Naive thymus-derived CD4-positive, alpha-beta T cell (primary cell): Measurements from ENCODE around the gene GAN. TPM values are rescaled to one million over a fixed set of nuclear protein-coding genes. Genes with fewer than 3 reads are reported as not detected.

Experiments used
- ATAC-seq: fragments of 150-1000 bp; cut with Tn5 transposase; 2 replicates; pipeline ENCODE4 v1.10.0; 2021; ENCODE audit warnings: mild to moderate bottlenecking, moderate library complexity
- CTCF ChIA-PET: fragments of 350-600 bp; sonication (Branson Sonifier 250); formaldehyde crosslinking; loops from one replicate; lab custom pipeline; 2021; ENCODE audit warnings: antibody characterized with exemption; lab: Charles Lee
- POLR2A ChIA-PET: fragments of 350-600 bp; sonication (Branson Sonifier 250); formaldehyde crosslinking; loops from one replicate; lab custom pipeline; 2021; ENCODE audit warnings: antibody characterized with exemption, inconsistent platforms; lab: Charles Lee
- DNase-seq, 9 donors: peaks; one replicate each; pipeline versions ENCODE4 v3.0.0 to v3.0.0-alpha.2; 2020 to 2022; ENCODE audit warnings: mixed read lengths in 1 of 9
- H3K27ac ChIP-seq: one replicate; pipeline ENCODE4 v1.7.0; 2013; ENCODE audit warnings: mild to moderate bottlenecking, low read depth, low read length, moderate library complexity
- H3K27me3 ChIP-seq, 2 donors: one replicate each; pipeline ENCODE4 v1.7.0; 2013; ENCODE audit warnings: low read length in 2 of 2, mild to moderate bottlenecking in 2 of 2, moderate library complexity in 2 of 2; ENCODE audit not compliant: control insufficient read depth in 2 of 2, insufficient read depth in 2 of 2
- H3K36me3 ChIP-seq, 3 experiments: 1 replicate in 2 of 3; 2 replicates in 1 of 3; pipeline ENCODE4 v1.7.0; 2013; ENCODE audit warnings: low read length in 3 of 3, mild to moderate bottlenecking in 3 of 3, moderate library complexity in 1 of 3; ENCODE audit not compliant: insufficient read depth in 3 of 3, control insufficient read depth in 2 of 3
- H3K4me1 ChIP-seq, 2 donors: one replicate each; pipeline ENCODE4 v1.7.0; 2013; ENCODE audit warnings: low read length in 2 of 2, mild to moderate bottlenecking in 2 of 2, moderate library complexity in 1 of 2; ENCODE audit not compliant: control insufficient read depth in 2 of 2, insufficient read depth in 2 of 2
- H3K4me3 ChIP-seq: 2 replicates; pipeline ENCODE4 v1.7.0; 2013; ENCODE audit warnings: mild to moderate bottlenecking, low read length
- H3K9me3 ChIP-seq, 3 experiments: 1 replicate in 2 of 3; 2 replicates in 1 of 3; pipeline ENCODE4 v1.7.0; 2013; ENCODE audit warnings: low read length in 3 of 3; ENCODE audit not compliant: control insufficient read depth in 2 of 3
- H3K27ac Mint-ChIP-seq, 9 donors: one replicate each; pipeline ENCODE4 v1.8.0; 2020 to 2022; ENCODE audit warnings: mixed read lengths in 9 of 9, mild to moderate bottlenecking in 8 of 9, moderate library complexity in 5 of 9, inconsistent platforms in 2 of 9
- H3K27me3 Mint-ChIP-seq, 5 donors: one replicate each; pipeline ENCODE4 v1.8.0; 2021 to 2022; ENCODE audit warnings: mixed read lengths in 5 of 5, mild to moderate bottlenecking in 1 of 5
- H3K36me3 Mint-ChIP-seq, 5 donors: one replicate each; pipeline ENCODE4 v1.8.0; 2020 to 2022; ENCODE audit warnings: mixed read lengths in 5 of 5, mild to moderate bottlenecking in 3 of 5, inconsistent platforms in 1 of 5
- H3K4me1 Mint-ChIP-seq, 7 donors: one replicate each; pipeline ENCODE4 v1.8.0; 2020 to 2022; ENCODE audit warnings: mixed read lengths in 7 of 7, mild to moderate bottlenecking in 3 of 7, inconsistent platforms in 1 of 7
- H3K4me3 Mint-ChIP-seq, 10 donors: one replicate each; pipeline ENCODE4 v1.8.0; 2020 to 2022; ENCODE audit warnings: mild to moderate bottlenecking in 10 of 10, mixed read lengths in 10 of 10, moderate library complexity in 6 of 10, inconsistent platforms in 2 of 10
- H3K9me3 Mint-ChIP-seq, 11 donors: one replicate each; pipeline ENCODE4 v1.8.0; 2020 to 2022; ENCODE audit warnings: mixed read lengths in 11 of 11, mild to moderate bottlenecking in 4 of 11, inconsistent platforms in 1 of 11, moderate library complexity in 1 of 11
- intact Hi-C, 2 donors: fragments of 100-400 bp; cut with micrococcal nuclease; formaldehyde crosslinking; loops; one replicate each; pipeline ENCODE4 v1.15.1; 2023
- polyA plus RNA-seq, 2 donors: library from polyadenylated mRNA; unstranded; fragments of 300-500 nt; fragmentation: Illumina TruSeq; gene quantifications; one replicate each; pipeline ENCODE4 v1.2.3, GENCODE V29; 2021
- total RNA-seq, 6 experiments: library from RNA in 5 of 6; stranded (reverse) in 5 of 6; gene quantifications; 1 replicate in 5 of 6; 2 replicates in 1 of 6; pipeline ENCODE4 v1.2.3 and lab custom pipeline; 2021 to 2026

The GAN gene
- total and polyA plus RNA-seq, 7 experiments from 2014 or later, result 2.3 to 11.3 (median 7.8) TPM

- ATAC-seq, result no peak
- Mint-ChIP-seq H3K4me1 (peaks cover 0 to 46% (median 27%) of the 10 kb centered on the region in 7 donors), H3K27ac (peak overlapping the region in 1 of 9 donors; percentile 4), H3K27me3 (no peaks in the 10 kb centered on the region), H3K9me3 (no peaks in the 10 kb centered on the region), H3K36me3 (peaks cover 0 to 28% (median 5%) of the 10 kb centered on the region in 5 donors), H3K4me3 (no peak overlapping the region)
- DNase-seq, result no peak
- ChIA-PET POLR2A (no interaction called here), CTCF (interaction anchor here (0.6 kb wide), 2 partner anchors 63 to 70 kb away, joined by 3 read pairs; no protein-coding TSS in a partner anchor)
- Histone ChIP-seq H3K36me3 (no peaks in the 10 kb centered on the region), H3K9me3 (no peaks in the 10 kb centered on the region), H3K27ac (no peak overlapping the region), H3K4me1 (no peaks in the 10 kb centered on the region), H3K27me3 (no peaks in the 10 kb centered on the region), H3K4me3 (no peak overlapping the region)
- intact Hi-C loops, result no loop called here
Measured at GRCh38 chr16:81324808-81325207, 10.0 kb downstream of the GAN start.

GRCh38 chr16:81327011-81327410 is 12.2 kb downstream of the GAN start:
- Mint-ChIP-seq H3K27ac (no peak overlapping the region), H3K36me3 (peaks cover 0 to 37% (median 15%) of the 10 kb centered on the region in 5 donors), H3K4me1 (peaks cover 0 to 31% (median 24%) of the 10 kb centered on the region in 7 donors), H3K27me3 (no peaks in the 10 kb centered on the region), H3K9me3 (no peaks in the 10 kb centered on the region), H3K4me3 (no peak overlapping the region)
- no peak overlapping the region for H3K4me3 ChIP-seq
- CTCF ChIA-PET, result no interaction called here
- H3K27ac ChIP-seq, result no peak overlapping the region
- H3K9me3 ChIP-seq, result no peaks in the 10 kb centered on the region
- ATAC-seq (no peak), DNase-seq (no peak)
- H3K4me1 ChIP-seq, result no peaks in the 10 kb centered on the region
- intact Hi-C loops, result no loop called here
- H3K27me3 ChIP-seq, result no peaks in the 10 kb centered on the region
- POLR2A ChIA-PET, result interaction anchor here (1.4 kb wide), 1 partner anchor 13 kb away, joined by 3 read pairs; the partner anchor contains the start of gene GAN
- H3K36me3 ChIP-seq, result no peaks in the 10 kb centered on the region

DNA sequence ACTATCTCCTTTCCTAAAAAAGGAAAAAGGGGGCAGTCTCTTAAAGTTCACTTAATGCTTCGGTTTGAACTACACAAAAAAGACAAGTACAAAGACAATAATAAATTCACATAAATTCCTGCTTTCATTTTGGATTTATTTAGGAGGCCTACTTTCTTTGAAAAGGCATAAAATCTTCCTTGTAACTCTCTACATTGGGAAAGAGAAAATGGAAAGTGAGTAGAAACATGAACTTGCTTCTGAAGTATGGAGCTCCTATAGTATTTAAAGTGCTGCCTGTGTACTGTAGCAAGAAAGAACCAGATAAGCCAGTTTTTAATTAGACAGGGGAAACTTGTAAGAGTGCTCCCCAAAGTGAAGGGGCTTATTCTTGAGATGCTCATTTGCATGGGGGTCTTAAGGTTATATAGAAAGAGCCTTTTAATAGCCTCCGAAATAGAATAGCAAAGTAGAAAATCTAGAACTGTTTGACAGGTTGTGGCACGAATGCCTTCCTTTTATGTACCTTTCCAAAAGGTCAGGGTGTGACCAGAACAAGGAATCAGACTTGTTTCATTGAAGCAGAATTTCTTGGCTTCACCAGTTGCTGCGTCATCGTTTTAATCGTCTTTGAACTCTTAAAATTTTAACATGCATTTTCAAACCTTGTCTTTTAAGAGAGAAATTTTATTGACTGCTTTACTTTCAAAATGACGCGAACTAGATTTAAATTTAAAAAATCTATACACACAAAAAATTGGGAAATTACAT is 12.9 kb downstream of the GAN start:
- Mint-ChIP-seq H3K4me1 (peaks cover 0 to 35% (median 28%) of the 10 kb centered on the region in 7 donors), H3K27me3 (no peaks in the 10 kb centered on the region), H3K9me3 (no peaks in the 10 kb centered on the region), H3K4me3 (no peak overlapping the region), H3K27ac (no peak overlapping the region), H3K36me3 (peaks cover 0 to 41% (median 19%) of the 10 kb centered on the region in 5 donors)
- CTCF ChIA-PET, result no interaction called here
- Histone ChIP-seq H3K4me3 (no peak overlapping the region), H3K27ac (no peak overlapping the region), H3K27me3 (no peaks in the 10 kb centered on the region), H3K36me3 (no peaks in the 10 kb centered on the region), H3K4me1 (no peaks in the 10 kb centered on the region), H3K9me3 (no peaks in the 10 kb centered on the region)
- DNase-seq (no peak), ATAC-seq (no peak)
- intact Hi-C loops, result no loop called here
- POLR2A ChIA-PET, result interaction anchor here (1.4 kb wide), 1 partner anchor 13 kb away, joined by 3 read pairs; the partner anchor contains the start of gene GAN

GRCh38 chr16:81329947-81330346 is 15.2 kb downstream of the GAN start:
- no peaks in the 10 kb centered on the region for H3K4me1 ChIP-seq
- no peaks in the 10 kb centered on the region for H3K9me3 ChIP-seq
- Mint-ChIP-seq H3K27me3 (no peaks in the 10 kb centered on the region), H3K27ac (peak overlapping the region in 1 of 9 donors; percentile 28), H3K36me3 (peaks cover 0 to 37% (median 21%) of the 10 kb centered on the region in 5 donors), H3K9me3 (no peaks in the 10 kb centered on the region), H3K4me3 (no peak overlapping the region), H3K4me1 (peaks cover 0 to 29% (median 18%) of the 10 kb centered on the region in 7 donors)
- intact Hi-C loops, result no loop called here
- ChIA-PET POLR2A (no interaction called here), CTCF (no interaction called here)
- no peak overlapping the region for H3K4me3 ChIP-seq
- H3K27me3 ChIP-seq, result no peaks in the 10 kb centered on the region
- DNase-seq (no peak), ATAC-seq (no peak)
- H3K36me3 ChIP-seq, result peaks cover 0 to 5% (median 0%) of the 10 kb centered on the region in 3 experiments
- H3K27ac ChIP-seq, result no peak overlapping the region

DNA sequence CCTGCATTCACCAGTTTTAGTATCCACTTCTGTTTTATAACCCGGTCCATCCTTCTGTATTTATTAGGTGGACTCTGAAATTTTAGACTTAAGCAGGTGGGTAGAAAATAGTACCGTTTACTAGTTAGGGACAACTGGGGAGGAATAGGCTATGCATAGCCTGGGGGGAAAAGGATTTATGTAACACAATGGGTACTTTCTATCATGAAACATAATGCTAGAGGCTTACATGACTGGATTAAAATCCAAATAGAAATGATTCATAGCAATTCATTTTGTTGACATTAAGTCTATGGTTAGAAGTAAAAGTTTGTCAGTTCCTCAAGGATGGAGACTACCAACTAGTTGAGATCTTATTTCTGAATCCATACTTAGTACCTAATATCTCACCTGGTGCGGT is 18.6 kb downstream of the GAN start:
- H3K9me3 ChIP-seq, result no peaks in the 10 kb centered on the region
- H3K9me3 Mint-ChIP-seq, result peaks cover 0 to under 1% (median 0%) of the 10 kb centered on the region in 11 donors
- H3K27me3 Mint-ChIP-seq, result no peaks in the 10 kb centered on the region
- H3K36me3 Mint-ChIP-seq, result peaks cover 0 to 32% (median 25%) of the 10 kb centered on the region in 5 donors
- no peak overlapping the region for H3K27ac Mint-ChIP-seq
- peaks cover 0 to 8% (median 0%) of the 10 kb centered on the region in 3 experiments for H3K36me3 ChIP-seq
- no peak overlapping the region for H3K4me3 ChIP-seq
- peaks cover 4 to 20% (median 13%) of the 10 kb centered on the region in 7 donors for H3K4me1 Mint-ChIP-seq
- H3K4me1 ChIP-seq, result no peaks in the 10 kb centered on the region
- ChIA-PET POLR2A (no interaction called here), CTCF (no interaction called here)
- H3K27ac ChIP-seq, result no peak overlapping the region
- intact Hi-C loops, result no loop called here
- H3K4me3 Mint-ChIP-seq, result no peak overlapping the region
- no peak for ATAC-seq
- DNase-seq, result no peak
- no peaks in the 10 kb centered on the region for H3K27me3 ChIP-seq

GRCh38 chr16:81335669-81336068 is 20.9 kb downstream of the GAN start:
- ChIA-PET CTCF (no interaction called here), POLR2A (no interaction called here)
- H3K36me3 ChIP-seq, result peaks cover 0 to 8% (median 0%) of the 10 kb centered on the region in 3 experiments
- H3K9me3 ChIP-seq, result no peaks in the 10 kb centered on the region
- H3K27me3 ChIP-seq, result no peaks in the 10 kb centered on the region
- H3K4me3 ChIP-seq, result no peak overlapping the region
- intact Hi-C loops, result no loop called here
- Mint-ChIP-seq H3K4me1 (peaks cover 0 to 11% (median 7%) of the 10 kb centered on the region in 7 donors), H3K4me3 (no peak overlapping the region), H3K36me3 (peaks cover 0 to 35% (median 20%) of the 10 kb centered on the region in 5 donors), H3K27ac (no peak overlapping the region), H3K27me3 (no peaks in the 10 kb centered on the region), H3K9me3 (peaks cover 0 to 6% (median under 1%) of the 10 kb centered on the region in 11 donors)
- no peak for ATAC-seq
- no peaks in the 10 kb centered on the region for H3K4me1 ChIP-seq
- DNase-seq, result peak in 1 of 9 donors; percentile 38
- H3K27ac ChIP-seq, result no peak overlapping the region
